OCI-LY7 (cell line): ENCODE measurements around the gene PRKN. TPM values are rescaled to one million over a fixed set of nuclear protein-coding genes. Genes with fewer than 3 reads are reported as not detected.

ENCODE experiments used
- BruUV-seq: library from RNA; stranded (reverse); fragments of 400-500 nt; replicated peaks from 2 replicates; lab custom pipeline; 2021; lab: Mats Ljungman, UMichigan
- CTCF ChIA-PET: fragments of 300-600 bp; sonication (Branson Sonifier 250); formaldehyde crosslinking; loops from one replicate; lab custom pipeline; 2022; ENCODE audit warnings: antibody characterized with exemption; ENCODE audit not compliant: unreplicated experiment; lab: Charles Lee
- POLR2A ChIA-PET: fragments of 300-600 bp; sonication (Branson Sonifier 250); formaldehyde crosslinking; loops from one replicate; lab custom pipeline; 2022; ENCODE audit warnings: antibody characterized with exemption; lab: Charles Lee
- DNase-seq: peaks from one replicate; pipeline ENCODE4 v3.0.0-alpha.2; 2015; ENCODE audit warnings: low spot score
- H2AFZ ChIP-seq: fragments of 200-600 bp; sonication (generic), shearing (Covaris generic); 2 replicates; pipeline ENCODE4 v1.6.1; 2014; ENCODE audit warnings: mild to moderate bottlenecking, antibody characterized with exemption, low read length, moderate library complexity
- H3K27ac ChIP-seq: fragments of 200-600 bp; sonication (generic); 2 replicates; pipeline ENCODE4 v1.5.1; 2014; ENCODE audit warnings: mixed run types, low read depth, mild to moderate bottlenecking, moderate library complexity, low read length, inconsistent platforms; ENCODE audit not compliant: poor library complexity, severe bottlenecking
- H3K36me3 ChIP-seq: fragments of 200-600 bp; sonication (generic); 2 replicates; pipeline ENCODE4 v1.6.1; 2014; ENCODE audit warnings: mild to moderate bottlenecking, antibody characterized with exemption, low read length, moderate library complexity, mixed read lengths; ENCODE audit not compliant: insufficient read depth
- H3K4me1 ChIP-seq: fragments of 200-600 bp; sonication (generic); 2 replicates; pipeline ENCODE4 v1.5.1; 2014; ENCODE audit warnings: mild to moderate bottlenecking, low read length; ENCODE audit not compliant: insufficient read depth, poor library complexity, severe bottlenecking
- H3K4me2 ChIP-seq: fragments of 200-600 bp; sonication (generic); 2 replicates; pipeline ENCODE4 v1.6.1; 2014; ENCODE audit warnings: mild to moderate bottlenecking, low read length
- H3K4me3 ChIP-seq: fragments of 200-600 bp; sonication (generic); 2 replicates; pipeline ENCODE4 v1.5.1; 2014; ENCODE audit warnings: mild to moderate bottlenecking, low read depth, low read length; ENCODE audit not compliant: poor library complexity, severe bottlenecking
- H3K79me2 ChIP-seq: fragments of 200-600 bp; sonication (generic); 2 replicates; pipeline ENCODE4 v1.6.1; 2016; ENCODE audit warnings: low read depth, mild to moderate bottlenecking, low read length, moderate library complexity, mixed read lengths; ENCODE audit not compliant: insufficient read depth
- H3K9me2 ChIP-seq: fragments of 200-600 bp; sonication (generic); 2 replicates; pipeline ENCODE4 v1.6.1; 2016; ENCODE audit warnings: mild to moderate bottlenecking, low read length, mixed read lengths; ENCODE audit not compliant: insufficient read depth
- H3K9me3 ChIP-seq: fragments of 200-600 bp; sonication (generic); 2 replicates; pipeline ENCODE4 v1.6.1; 2014; ENCODE audit warnings: mild to moderate bottlenecking, mixed run types, low read length, mixed read lengths
- H4K20me1 ChIP-seq: fragments of 200-600 bp; sonication (generic); 2 replicates; pipeline ENCODE4 v1.6.1; 2014; ENCODE audit warnings: mild to moderate bottlenecking, antibody characterized with exemption, low read length, moderate library complexity, mixed read lengths; ENCODE audit not compliant: insufficient read depth
- CTCF ChIP-seq: fragments of 200-600 bp; sonication (generic); conservative IDR thresholded peaks from 2 replicates; pipeline ENCODE4 v1.5.1; 2014; ENCODE audit warnings: mild to moderate bottlenecking, antibody characterized with exemption, low read length, moderate library complexity, mixed read lengths
- EZH2phosphoT487 ChIP-seq: fragments of 200-600 bp; sonication (generic); IDR thresholded peaks from 2 replicates; pipeline ENCODE4 v1.6.1; 2018; ENCODE audit warnings: low read depth, borderline replicate concordance, mild to moderate bottlenecking, mixed run types, antibody characterized with exemption, low read length, moderate library complexity, mixed read lengths
- intact Hi-C: fragments of 100-400 bp; cut with micrococcal nuclease; formaldehyde crosslinking; loops from one replicate; pipeline ENCODE4 v1.10.0; 2022; ENCODE audit not compliant: unreplicated experiment
- total RNA-seq, 2 experiments: library from RNA; depleted of rRNA in 1 of 2; stranded (reverse); fragments of >200 nt in 1 of 2; shearing (Covaris generic) in 1 of 2; gene quantifications; 2 replicates each; pipeline ENCODE4 v1.2.3, GENCODE V29; 2014 to 2022

Gene PRKN
- total RNA-seq, 2 experiments from 2014 or later, result 1.3 to 2.0 TPM

GRCh38 chr6:162046324-162046723 lies 681.2 kb downstream of the PRKN start:
- Histone ChIP-seq H3K4me3 (no peak overlapping the region), H3K36me3 (no peaks in the 10 kb centered on the region), H3K4me1 (no peaks in the 10 kb centered on the region), H3K27ac (no peak overlapping the region), H3K4me2 (no peak overlapping the region), H3K79me2 (no peaks in the 10 kb centered on the region), H3K9me2 (no peaks in the 10 kb centered on the region), H3K9me3 (no peaks in the 10 kb centered on the region), H4K20me1 (no peaks in the 10 kb centered on the region), H2AFZ (no peak overlapping the region)
- CTCF ChIA-PET, result no interaction called here
- no peak for DNase-seq
- no TSS peak for BruUV-seq
- intact Hi-C loops, result no loop called here
- TF ChIP-seq EZH2phosphoT487, result no peak
- no peak for TF ChIP-seq CTCF
- POLR2A ChIA-PET, result interaction anchor here (0.5 to 0.6 kb wide), 2 partner anchors 16 to 1436 kb away, joined by 3 read pairs; no protein-coding TSS in a partner anchor

- Histone ChIP-seq H3K9me2 (no peaks in the 10 kb centered on the region), H3K9me3 (no peaks in the 10 kb centered on the region), H3K79me2 (no peaks in the 10 kb centered on the region), H3K4me2 (no peak overlapping the region), H3K36me3 (no peaks in the 10 kb centered on the region), H3K4me3 (no peak overlapping the region), H4K20me1 (no peaks in the 10 kb centered on the region), H3K27ac (no peak overlapping the region), H3K4me1 (no peaks in the 10 kb centered on the region), H2AFZ (no peak overlapping the region)
- ChIA-PET POLR2A (no interaction called here), CTCF (no interaction called here)
- intact Hi-C loops, result no loop called here
- no peak for TF ChIP-seq EZH2phosphoT487
- no peak for TF ChIP-seq CTCF
- no peak for DNase-seq
- no TSS peak for BruUV-seq
Observed at GRCh38 chr6:162032620-162033019, 694.9 kb downstream of the PRKN start.

GRCh38 chr6:162029873-162030576 lies 697.5 kb downstream of the PRKN start:
- no TSS peak for BruUV-seq
- Histone ChIP-seq H4K20me1 (no peaks in the 10 kb centered on the region), H3K9me3 (no peaks in the 10 kb centered on the region), H3K9me2 (no peaks in the 10 kb centered on the region), H3K4me1 (no peaks in the 10 kb centered on the region), H3K4me3 (no peak overlapping the region), H3K4me2 (no peak overlapping the region), H2AFZ (no peak overlapping the region), H3K79me2 (no peaks in the 10 kb centered on the region), H3K36me3 (no peaks in the 10 kb centered on the region), H3K27ac (no peak overlapping the region)
- intact Hi-C loops, result no loop called here
- no peak for DNase-seq
- ChIA-PET CTCF (no interaction called here), POLR2A (interaction anchor here (0.7 kb wide), 1 partner anchor 16 kb away, joined by 3 read pairs; no protein-coding TSS in a partner anchor)
- no peak for TF ChIP-seq CTCF
- no peak for TF ChIP-seq EZH2phosphoT487
